Kidney epithelial cell (primary cell): ENCODE results near the gene ZNF24. TPM values are rescaled to one million over a fixed set of nuclear protein-coding genes. Genes with fewer than 3 reads are reported as not detected.

Experiments used
- DNase-seq: peaks from one replicate; pipeline ENCODE4 v3.0.0-alpha.2; 2010; ENCODE audit warnings: low read depth
- H3K27me3 ChIP-seq: 2 replicates; pipeline ENCODE4 v1.6.0; 2011; ENCODE audit warnings: low read length; ENCODE audit not compliant: control insufficient read depth, insufficient read depth
- H3K36me3 ChIP-seq: 2 replicates; pipeline ENCODE4 v1.5.1; 2011; ENCODE audit warnings: low read length; ENCODE audit not compliant: control insufficient read depth, insufficient read depth
- H3K4me3 ChIP-seq: 2 replicates; pipeline ENCODE4 v1.5.1; 2011; ENCODE audit warnings: low read depth, mild to moderate bottlenecking, control low read depth, low read length
- total RNA-seq: library from RNA; depleted of rRNA; stranded (reverse); fragments of >200 nt; gene quantifications from 2 replicates; pipeline ENCODE4 v1.2.3, GENCODE V29; 2015
- TF ChIP-seq, protein P1 (sequence below): IDR thresholded peaks from 2 replicates; pipeline ENCODE4 v1.5.1; 2011; ENCODE audit warnings: mild to moderate bottlenecking, moderate library complexity, low read length, control low read depth, inconsistent platforms; ENCODE audit not compliant: insufficient read depth, poor library complexity, severe bottlenecking

ZNF24 gene
- total RNA-seq, 1 donor from 2014 or later = 40.7 TPM

DNA sequence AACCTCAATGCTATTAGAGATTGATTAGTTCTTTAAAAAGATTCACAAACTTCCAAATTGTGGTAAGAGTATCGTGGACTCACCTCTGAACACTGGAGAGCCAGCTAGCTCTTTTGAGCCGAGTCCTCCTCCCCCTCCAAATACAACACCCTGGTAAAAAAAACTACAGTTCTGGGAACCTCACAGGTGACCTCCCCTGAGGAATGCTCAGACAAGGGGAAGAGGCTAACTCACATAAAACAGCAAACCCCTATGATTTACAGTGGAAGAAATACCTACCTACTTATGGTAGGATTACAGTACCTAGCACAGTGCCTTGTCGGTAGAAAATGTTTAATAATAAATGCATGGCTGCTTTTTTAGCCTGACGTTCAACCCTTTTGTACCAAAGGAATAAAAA lies 8.4 kb downstream of the ZNF24 start:
- TF ChIP-seq, protein P1, sequence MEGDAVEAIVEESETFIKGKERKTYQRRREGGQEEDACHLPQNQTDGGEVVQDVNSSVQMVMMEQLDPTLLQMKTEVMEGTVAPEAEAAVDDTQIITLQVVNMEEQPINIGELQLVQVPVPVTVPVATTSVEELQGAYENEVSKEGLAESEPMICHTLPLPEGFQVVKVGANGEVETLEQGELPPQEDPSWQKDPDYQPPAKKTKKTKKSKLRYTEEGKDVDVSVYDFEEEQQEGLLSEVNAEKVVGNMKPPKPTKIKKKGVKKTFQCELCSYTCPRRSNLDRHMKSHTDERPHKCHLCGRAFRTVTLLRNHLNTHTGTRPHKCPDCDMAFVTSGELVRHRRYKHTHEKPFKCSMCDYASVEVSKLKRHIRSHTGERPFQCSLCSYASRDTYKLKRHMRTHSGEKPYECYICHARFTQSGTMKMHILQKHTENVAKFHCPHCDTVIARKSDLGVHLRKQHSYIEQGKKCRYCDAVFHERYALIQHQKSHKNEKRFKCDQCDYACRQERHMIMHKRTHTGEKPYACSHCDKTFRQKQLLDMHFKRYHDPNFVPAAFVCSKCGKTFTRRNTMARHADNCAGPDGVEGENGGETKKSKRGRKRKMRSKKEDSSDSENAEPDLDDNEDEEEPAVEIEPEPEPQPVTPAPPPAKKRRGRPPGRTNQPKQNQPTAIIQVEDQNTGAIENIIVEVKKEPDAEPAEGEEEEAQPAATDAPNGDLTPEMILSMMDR = no peak
- H3K27me3 ChIP-seq = no peaks in the 10 kb centered on the region
- DNase-seq = no peak
- H3K4me3 ChIP-seq = no peak overlapping the region
- peaks cover 3% of the 10 kb centered on the region for H3K36me3 ChIP-seq

DNA sequence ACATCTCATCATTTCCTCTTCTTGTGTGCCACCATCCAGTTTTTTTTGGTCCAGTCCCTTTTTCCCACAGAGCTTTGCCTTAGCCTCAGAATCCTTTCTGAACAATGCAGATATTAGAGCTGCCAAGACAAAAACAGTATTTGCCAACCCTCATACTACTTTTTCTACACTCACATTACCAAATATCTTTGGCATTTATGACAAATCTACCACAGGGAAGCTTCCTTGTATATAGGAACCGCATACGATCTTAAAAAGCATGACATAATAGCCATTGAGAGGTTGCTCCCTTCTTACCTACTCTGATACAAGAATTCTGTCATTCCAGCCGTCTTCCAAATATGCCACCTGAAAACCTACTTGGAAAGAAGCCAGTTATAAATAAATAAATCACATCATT lies 9.4 kb downstream of the ZNF24 start:
- Histone ChIP-seq H3K4me3 (no peak overlapping the region), H3K36me3 (peaks cover 3% of the 10 kb centered on the region), H3K27me3 (no peaks in the 10 kb centered on the region)
- no peak for DNase-seq
- TF ChIP-seq, protein P1 = no peak

DNA sequence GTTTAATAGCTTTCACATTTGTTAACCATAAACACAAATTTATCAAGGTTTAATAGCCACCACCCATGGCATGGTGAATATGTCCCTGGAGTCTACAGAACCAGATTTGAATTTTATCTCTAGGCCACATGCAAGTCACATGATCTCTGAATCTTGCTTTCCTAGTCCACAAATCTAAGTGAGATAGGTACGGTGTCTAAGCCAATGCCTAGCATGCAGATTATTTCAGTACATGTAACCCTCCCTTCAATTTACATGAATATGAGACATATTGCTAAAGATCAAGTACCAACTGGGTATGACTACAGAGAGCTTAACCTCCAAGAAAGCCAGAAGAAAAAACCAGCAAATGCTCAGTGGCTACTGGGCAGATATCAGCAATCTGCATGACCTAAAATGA lies 10.0 kb downstream of the ZNF24 start:
- no peak for DNase-seq
- H3K4me3 ChIP-seq = no peak overlapping the region
- H3K27me3 ChIP-seq = no peaks in the 10 kb centered on the region
- peaks cover 3% of the 10 kb centered on the region for H3K36me3 ChIP-seq
- TF ChIP-seq, protein P1 = no peak

DNA sequence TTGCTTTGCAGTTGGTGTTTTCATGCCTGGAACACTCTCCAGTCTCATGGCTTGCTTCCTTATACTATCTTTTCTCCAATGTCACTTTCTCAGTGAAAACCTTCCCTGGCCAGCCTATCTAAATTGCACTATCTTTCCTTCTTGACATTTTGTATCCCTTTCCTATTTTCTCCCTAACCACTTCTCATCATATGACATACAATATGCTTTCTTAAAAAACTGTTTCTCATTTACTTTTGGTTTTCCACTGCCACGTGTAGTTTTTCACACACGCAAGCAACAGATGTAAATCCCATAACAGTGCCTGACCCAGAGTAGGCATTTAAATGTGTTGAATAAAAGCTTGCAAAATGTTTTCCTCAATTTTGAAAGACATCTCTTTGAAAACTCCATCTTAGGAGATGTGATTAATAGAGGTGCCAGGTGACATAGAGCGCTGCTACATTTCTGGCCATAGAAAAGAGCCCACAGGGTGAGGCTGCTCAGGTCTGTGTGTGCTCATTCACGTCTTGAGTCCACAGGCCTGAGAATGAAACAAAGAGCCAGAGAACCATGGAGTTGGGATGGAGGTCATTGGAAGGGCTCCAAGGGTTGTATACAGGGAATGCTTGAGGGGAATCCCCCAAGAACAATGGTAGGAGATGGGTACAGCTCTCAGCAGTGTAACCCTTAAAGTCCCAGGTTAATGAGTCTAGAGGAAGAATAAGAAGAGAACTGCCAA lies 12.7 kb downstream of the ZNF24 start:
- DNase-seq = no peak
- TF ChIP-seq, protein P1 = no peak
- H3K36me3 ChIP-seq = no peaks in the 10 kb centered on the region
- H3K4me3 ChIP-seq = no peak overlapping the region
- no peaks in the 10 kb centered on the region for H3K27me3 ChIP-seq

DNA sequence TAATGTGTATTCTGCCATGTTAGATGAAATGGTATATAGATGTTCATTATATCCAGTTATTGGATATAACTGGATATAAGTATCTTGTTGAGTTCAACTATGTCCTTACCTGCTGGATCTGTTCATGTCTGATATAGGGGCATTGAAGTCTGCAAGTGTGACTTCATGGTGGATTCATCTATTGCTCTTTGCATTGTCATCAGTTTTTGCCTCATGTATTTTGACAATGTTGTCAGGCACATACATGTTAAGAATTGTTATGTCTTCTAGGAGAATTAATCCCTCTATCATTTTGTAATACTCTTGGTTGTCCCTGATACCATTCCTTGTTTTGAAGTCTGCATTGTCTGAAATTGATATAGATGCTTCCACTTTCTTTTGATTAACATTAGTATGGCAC lies 15.4 kb downstream of the ZNF24 start:
- Histone ChIP-seq H3K36me3 (no peaks in the 10 kb centered on the region), H3K27me3 (no peaks in the 10 kb centered on the region), H3K4me3 (no peak overlapping the region)
- TF ChIP-seq, protein P1 = no peak
- no peak for DNase-seq
